Activated T-helper 1 cell treated with anti-CD3 and anti-CD28 coated beads, Interleukin-12 subunit alpha, Interleukin-12 subunit beta, Interleukin-2, Interleukin-4 antibody, amounts not matched to agents 30 ng/mL and 10 ng/mL and 1 ng/mL, durations not matched to agents 14 hours and 24 hours and 36 hours (primary cell): ENCODE data around the gene ZNRF3. TPM values are rescaled to one million over a fixed set of nuclear protein-coding genes. Genes with fewer than 3 reads are reported as not detected.

ENCODE experiments used
- DNase-seq: peaks from one replicate; pipeline ENCODE4 v3.0.0; 2021; ENCODE audit warnings: low spot score
- H3K27ac Mint-ChIP-seq: one replicate; pipeline ENCODE4 v1.8.0; 2021; ENCODE audit warnings: mild to moderate bottlenecking, mixed read lengths
- H3K27me3 Mint-ChIP-seq: one replicate; pipeline ENCODE4 v1.8.0; 2022; ENCODE audit warnings: mild to moderate bottlenecking, moderate library complexity, mixed read lengths; ENCODE audit not compliant: insufficient read depth
- H3K36me3 Mint-ChIP-seq: one replicate; pipeline ENCODE4 v1.8.0; 2021; ENCODE audit warnings: low read depth, mixed read lengths
- H3K4me1 Mint-ChIP-seq: one replicate; pipeline ENCODE4 v1.8.0; 2021; ENCODE audit warnings: low read depth, mixed read lengths
- H3K4me3 Mint-ChIP-seq: one replicate; pipeline ENCODE4 v1.8.0; 2021; ENCODE audit warnings: mild to moderate bottlenecking, moderate library complexity, mixed read lengths
- H3K9me3 Mint-ChIP-seq: one replicate; pipeline ENCODE4 v1.8.0; 2021; ENCODE audit warnings: mixed read lengths
- intact Hi-C: fragments of 100-400 bp; cut with micrococcal nuclease; formaldehyde crosslinking; loops from one replicate; pipeline ENCODE4 v1.15.1; 2024
- total RNA-seq: library from RNA; stranded (reverse); gene quantifications from 2 replicates; pipeline ENCODE4 v1.2.3, GENCODE V29; 2022

ZNRF3 gene
- total RNA-seq, 1 donor from 2014 or later, result 2.1 TPM

DNA sequence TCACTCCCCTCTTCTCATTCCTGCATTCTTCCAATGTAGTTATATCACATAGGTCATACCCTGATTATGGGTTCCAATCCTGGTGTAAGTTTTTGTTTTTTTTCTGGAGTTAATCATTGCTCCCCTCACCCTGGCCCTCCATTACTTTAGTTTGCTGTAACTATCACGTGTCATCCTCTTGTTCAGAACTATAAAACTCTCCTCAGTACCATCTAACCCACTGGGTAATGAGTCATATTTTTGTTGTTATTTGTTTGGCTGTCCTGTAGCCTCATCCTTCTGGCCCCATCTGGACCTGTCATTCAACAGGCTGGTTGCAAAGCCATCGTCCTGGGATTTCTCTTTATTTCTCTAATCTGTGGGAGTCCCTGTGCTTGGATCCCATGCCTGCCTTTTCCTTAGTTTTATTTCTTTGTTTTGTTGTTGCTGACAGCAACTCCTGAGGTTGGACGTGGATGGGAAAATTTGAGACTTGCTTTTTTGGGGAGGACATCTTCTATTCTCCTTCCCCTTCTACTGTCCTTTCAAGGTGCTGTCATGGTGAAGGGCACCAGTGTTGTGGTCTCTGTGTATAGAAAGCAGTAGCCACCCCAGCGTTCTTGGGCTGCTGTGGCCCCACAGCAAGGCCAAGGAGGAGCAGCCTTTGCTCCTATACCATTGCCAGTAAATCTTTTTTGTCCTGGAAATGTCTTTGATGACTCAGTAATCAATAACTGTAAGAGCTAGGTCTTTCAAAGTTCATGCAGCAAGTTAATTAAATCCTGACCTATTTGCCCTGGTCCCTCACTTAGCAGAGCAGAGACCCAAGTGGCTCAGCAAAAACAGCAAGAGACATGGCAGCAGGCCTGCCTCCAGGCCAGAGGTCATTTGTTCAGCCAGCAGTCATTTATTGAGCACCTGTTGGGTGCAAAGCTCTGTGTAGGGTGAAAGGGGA is 95.8 kb downstream of the ZNRF3 start:
- H3K36me3 Mint-ChIP-seq, result no peaks in the 10 kb centered on the region
- peaks cover 44% of the 10 kb centered on the region for H3K27me3 Mint-ChIP-seq
- no peak overlapping the region for H3K27ac Mint-ChIP-seq
- no peak for DNase-seq
- H3K4me3 Mint-ChIP-seq, result no peak overlapping the region
- intact Hi-C loops, result no loop called here
- H3K4me1 Mint-ChIP-seq, result no peaks in the 10 kb centered on the region
- H3K9me3 Mint-ChIP-seq, result no peaks in the 10 kb centered on the region

DNA sequence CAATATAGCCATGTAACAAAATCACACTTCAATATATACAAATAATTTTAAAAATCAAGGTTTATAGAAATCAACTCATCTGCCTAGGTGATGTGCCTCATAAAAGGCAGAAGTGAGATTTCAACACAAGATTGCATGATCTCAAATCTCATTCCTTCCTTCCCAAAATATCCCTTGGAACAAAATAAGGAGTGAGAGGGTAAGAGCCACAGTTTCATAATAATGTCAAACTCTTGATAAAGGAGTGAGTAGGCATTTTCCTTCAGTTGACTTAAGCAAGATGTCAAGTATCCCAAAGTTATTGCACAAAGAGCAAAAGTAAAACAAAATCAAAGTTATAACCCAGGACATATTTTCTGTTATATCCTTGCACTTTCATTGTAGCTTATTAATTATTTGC is 97.0 kb downstream of the ZNRF3 start:
- Mint-ChIP-seq H3K27ac (no peak overlapping the region), H3K4me1 (no peaks in the 10 kb centered on the region), H3K4me3 (no peak overlapping the region), H3K9me3 (peaks cover 4% of the 10 kb centered on the region), H3K36me3 (no peaks in the 10 kb centered on the region), H3K27me3 (peaks cover 48% of the 10 kb centered on the region)
- intact Hi-C loops, result no loop called here
- no peak for DNase-seq

DNA sequence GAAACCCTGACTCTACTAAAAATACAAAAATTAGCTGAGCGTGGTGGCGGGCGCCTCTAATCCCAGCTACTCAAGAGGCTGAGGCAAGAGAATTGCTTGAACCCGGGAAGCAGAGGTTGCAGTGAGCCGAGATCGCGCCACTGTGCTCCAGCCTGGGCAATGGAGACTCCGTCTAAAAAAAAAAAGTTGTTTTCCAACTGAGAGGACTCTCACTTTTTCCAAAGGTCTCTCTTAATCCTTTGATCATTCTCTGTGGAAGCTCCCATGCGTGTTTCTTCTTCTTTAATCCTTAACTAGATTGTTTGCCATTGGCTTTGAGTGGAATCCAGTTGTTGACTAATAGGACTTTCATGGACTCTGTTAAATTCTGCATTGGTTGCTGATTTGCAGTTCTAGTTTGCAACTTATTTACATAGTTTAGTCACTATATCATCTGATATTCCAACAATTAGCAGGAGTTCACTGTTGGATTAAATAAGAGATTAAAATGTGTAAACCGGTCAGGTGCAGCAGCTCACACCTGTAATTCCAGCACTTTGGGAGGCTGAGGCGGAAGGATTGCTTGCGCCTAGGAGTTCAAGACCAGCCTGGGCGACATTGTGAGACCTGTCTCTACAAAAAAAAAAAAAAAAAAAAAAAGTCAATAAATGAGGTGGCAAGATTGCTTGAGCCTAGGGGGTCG is 98.6 kb downstream of the ZNRF3 start:
- Mint-ChIP-seq H3K36me3 (no peaks in the 10 kb centered on the region), H3K4me1 (no peaks in the 10 kb centered on the region), H3K27ac (no peak overlapping the region), H3K27me3 (peaks cover 36% of the 10 kb centered on the region), H3K9me3 (peaks cover 11% of the 10 kb centered on the region), H3K4me3 (no peak overlapping the region)
- no peak for DNase-seq
- intact Hi-C loops, result no loop called here

DNA sequence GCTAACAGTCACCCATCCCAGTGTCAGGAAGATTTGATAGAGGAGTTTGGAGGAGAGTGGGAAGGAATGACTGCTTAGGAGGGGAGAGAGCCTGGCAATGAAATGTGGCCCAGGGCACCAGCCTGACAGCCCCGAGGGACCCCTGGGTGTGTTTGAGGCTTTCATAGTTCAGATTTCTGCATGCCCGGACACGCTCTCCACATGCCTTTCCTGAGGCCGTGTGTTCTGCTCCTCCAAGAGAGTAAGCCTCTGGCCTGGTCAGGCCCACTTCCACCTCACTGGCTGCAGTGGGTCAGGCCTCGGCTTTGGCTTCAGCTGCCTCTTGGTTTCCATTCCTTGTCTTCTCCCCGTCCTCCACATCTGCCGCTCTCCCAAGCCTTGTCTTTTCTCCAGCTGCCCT is 99.8 kb downstream of the ZNRF3 start:
- H3K27me3 Mint-ChIP-seq, result peaks cover 26% of the 10 kb centered on the region
- peaks cover 11% of the 10 kb centered on the region for H3K9me3 Mint-ChIP-seq
- intact Hi-C loops, result no loop called here
- no peaks in the 10 kb centered on the region for H3K4me1 Mint-ChIP-seq
- no peak overlapping the region for H3K4me3 Mint-ChIP-seq
- H3K36me3 Mint-ChIP-seq, result no peaks in the 10 kb centered on the region
- no peak for DNase-seq
- no peak overlapping the region for H3K27ac Mint-ChIP-seq

DNA sequence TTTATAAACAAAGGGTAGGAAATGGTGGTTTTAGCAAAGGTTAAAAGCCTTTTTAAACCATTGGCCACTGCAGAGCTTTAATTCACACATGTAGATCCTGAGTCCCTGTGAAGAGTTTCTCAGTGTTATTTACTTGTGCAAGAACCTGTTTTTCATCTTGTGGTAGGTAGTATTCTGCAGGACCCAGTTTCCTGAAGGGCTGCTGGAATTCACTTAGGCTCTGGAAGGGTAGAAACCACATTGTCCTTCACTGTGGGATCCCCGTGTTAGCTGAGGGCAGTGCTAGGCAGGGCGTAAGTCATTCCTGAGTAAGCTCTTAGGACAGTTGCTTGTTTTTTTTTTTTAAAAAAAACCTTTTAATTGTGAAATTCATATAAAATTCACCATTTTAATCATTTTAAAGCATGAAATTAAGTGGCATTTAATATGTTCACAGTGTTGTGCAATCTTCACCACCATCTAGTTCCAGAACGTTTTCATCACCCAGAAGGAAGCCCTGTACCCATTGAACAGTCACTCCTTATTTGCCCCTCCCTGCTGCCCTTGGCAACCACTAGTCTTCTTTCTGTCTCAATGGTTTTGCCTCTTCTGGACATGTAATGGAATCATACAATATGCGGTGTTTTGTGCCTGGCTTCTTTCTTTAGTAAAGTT is 100.5 kb downstream of the ZNRF3 start:
- Mint-ChIP-seq H3K9me3 (peaks cover 11% of the 10 kb centered on the region), H3K27ac (no peak overlapping the region), H3K4me1 (no peaks in the 10 kb centered on the region), H3K36me3 (no peaks in the 10 kb centered on the region), H3K4me3 (no peak overlapping the region), H3K27me3 (peaks cover 23% of the 10 kb centered on the region)
- intact Hi-C loops, result no loop called here
- no peak for DNase-seq

DNA sequence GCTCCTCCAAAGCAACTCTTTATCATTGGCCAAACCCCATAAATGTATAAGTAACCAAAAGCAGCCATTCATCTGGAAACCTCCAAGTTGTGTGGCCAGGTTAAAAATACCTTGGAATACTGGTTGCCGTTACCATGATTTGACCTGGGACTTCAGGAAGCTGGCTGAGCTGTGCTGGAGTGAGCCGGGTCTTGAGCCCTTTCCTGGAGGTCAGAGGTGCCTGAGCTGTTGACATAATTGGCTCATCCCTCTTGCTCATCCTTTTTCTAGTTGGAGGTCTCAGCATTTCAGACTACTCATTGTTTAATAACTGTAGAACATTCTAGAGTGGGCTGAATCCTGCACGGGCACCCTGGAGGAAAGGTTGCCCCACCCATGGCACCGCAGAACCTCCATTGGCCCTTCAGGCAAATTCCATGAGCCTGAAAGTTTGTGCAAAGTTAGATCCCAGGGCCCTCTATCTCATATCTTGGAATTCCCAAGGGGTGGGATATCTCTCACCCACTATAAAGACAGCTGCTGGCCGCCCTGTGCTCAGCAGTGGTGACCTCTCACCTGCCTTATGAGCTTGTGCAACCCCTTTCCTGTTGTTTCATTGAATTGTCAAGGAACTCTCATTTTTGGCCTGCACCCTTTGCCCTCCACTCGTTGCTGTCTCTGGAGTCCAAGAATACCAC is 101.2 kb downstream of the ZNRF3 start:
- H3K36me3 Mint-ChIP-seq, result no peaks in the 10 kb centered on the region
- peaks cover 17% of the 10 kb centered on the region for H3K27me3 Mint-ChIP-seq
- no peak overlapping the region for H3K4me3 Mint-ChIP-seq
- H3K4me1 Mint-ChIP-seq, result no peaks in the 10 kb centered on the region
- H3K9me3 Mint-ChIP-seq, result peaks cover 11% of the 10 kb centered on the region
- intact Hi-C loops, result no loop called here
- DNase-seq, result no peak
- H3K27ac Mint-ChIP-seq, result no peak overlapping the region

DNA sequence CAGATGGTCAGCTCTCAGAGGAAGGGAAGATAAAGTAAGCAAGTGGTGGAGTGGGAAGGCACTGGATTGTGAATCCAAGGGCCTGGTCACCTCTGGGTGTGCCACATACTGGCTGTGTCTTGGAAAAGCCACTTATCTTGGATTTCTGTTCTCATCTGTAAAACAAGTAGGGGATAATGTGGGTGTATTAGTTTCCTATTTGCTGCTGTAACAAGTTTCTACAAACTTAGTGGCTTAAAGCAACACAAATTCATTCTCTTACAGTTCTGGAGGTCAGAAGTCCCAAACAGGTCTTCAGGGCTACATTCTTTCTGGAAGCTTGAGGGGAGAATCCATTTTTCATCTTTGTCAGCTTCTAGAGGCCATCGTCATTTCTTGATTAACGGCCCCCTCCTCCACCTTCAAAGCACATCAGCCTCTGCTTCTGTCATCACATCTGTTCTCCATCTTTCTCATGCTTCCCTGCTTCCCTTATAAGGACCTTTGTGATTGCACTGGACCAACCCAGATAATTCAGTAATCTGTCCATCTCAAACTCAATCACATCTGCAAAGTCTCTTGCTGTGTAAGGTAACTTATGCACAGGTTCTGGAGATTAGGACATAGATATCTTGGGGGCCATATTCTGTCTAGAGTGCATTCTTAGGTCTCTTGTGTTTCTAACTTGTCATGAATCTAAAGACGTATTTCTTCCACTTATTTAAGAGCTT is 102.4 kb downstream of the ZNRF3 start:
- Mint-ChIP-seq H3K27me3 (peaks cover 11% of the 10 kb centered on the region), H3K4me3 (no peak overlapping the region), H3K4me1 (no peaks in the 10 kb centered on the region), H3K36me3 (no peaks in the 10 kb centered on the region), H3K27ac (no peak overlapping the region), H3K9me3 (peaks cover 11% of the 10 kb centered on the region)
- intact Hi-C loops, result no loop called here
- DNase-seq, result no peak

DNA sequence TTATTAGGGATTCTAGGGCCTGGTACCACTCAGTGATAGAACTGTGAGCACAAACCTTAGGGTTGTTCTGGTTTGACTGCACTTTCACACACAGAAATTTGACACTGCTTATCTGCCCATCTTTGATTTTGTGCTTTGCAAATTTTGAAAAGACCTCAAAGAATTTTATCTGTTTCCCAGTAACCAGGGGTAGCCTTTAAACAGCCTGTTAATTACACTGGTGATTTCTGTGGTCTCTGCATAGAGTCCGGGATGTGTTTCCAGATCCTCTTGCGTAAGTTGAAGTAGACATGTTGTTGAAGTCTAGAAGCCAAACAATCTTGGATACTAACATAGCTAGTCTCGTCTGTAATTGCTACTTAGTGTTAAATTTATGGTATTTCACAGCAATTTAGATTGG is 103.0 kb downstream of the ZNRF3 start:
- DNase-seq, result no peak
- H3K9me3 Mint-ChIP-seq, result peaks cover 11% of the 10 kb centered on the region
- H3K4me3 Mint-ChIP-seq, result no peak overlapping the region
- intact Hi-C loops, result no loop called here
- no peaks in the 10 kb centered on the region for H3K36me3 Mint-ChIP-seq
- no peaks in the 10 kb centered on the region for H3K4me1 Mint-ChIP-seq
- H3K27me3 Mint-ChIP-seq, result peaks cover 11% of the 10 kb centered on the region
- no peak overlapping the region for H3K27ac Mint-ChIP-seq

DNA sequence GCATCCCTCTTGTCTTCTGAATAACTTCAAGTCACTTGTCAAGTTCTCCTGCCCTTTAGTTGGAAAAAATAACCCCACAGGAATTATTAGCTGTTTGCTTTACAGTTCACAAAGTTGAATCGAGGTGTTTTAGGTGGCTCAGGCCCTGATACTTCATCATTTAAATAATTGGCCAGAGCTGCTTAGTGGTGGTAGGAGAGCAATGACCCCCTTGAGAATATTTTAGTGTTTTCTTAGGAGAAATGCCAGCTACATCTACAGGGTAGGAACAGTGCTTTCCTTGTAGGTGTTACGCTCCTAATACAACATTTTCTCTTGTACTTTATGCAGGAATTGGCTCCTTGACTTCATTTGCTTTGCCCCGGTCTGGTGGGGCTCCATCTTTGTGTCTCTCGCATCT is 105.1 kb downstream of the ZNRF3 start:
- Mint-ChIP-seq H3K27ac (no peak overlapping the region), H3K9me3 (peaks cover 11% of the 10 kb centered on the region), H3K4me3 (no peak overlapping the region), H3K27me3 (peaks cover 14% of the 10 kb centered on the region), H3K4me1 (no peaks in the 10 kb centered on the region), H3K36me3 (peaks cover 1% of the 10 kb centered on the region)
- intact Hi-C loops, result no loop called here
- DNase-seq, result no peak

DNA sequence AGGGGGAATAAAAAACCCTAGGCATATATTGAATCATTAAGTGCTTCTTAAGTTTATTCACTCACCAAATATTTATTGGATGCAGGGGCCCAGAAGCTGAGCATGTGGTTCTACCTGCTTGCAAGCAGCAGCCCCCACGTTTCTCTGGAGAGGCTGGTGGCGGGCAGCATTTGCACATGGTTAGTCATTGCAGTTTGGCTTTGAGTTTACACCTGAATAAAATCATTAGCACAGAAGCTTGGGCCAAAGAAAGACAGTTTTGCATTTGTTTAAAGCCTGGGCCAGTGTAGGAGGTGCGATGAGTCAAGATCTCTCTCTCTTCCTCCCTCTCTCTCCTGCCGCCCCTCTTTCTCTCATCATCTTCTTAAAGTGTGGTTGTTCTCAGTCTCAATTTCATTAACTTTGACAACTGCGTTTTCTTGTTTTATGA is 105.7 kb downstream of the ZNRF3 start:
- intact Hi-C loops, result no loop called here
- H3K4me3 Mint-ChIP-seq, result no peak overlapping the region
- H3K4me1 Mint-ChIP-seq, result no peaks in the 10 kb centered on the region

DNA sequence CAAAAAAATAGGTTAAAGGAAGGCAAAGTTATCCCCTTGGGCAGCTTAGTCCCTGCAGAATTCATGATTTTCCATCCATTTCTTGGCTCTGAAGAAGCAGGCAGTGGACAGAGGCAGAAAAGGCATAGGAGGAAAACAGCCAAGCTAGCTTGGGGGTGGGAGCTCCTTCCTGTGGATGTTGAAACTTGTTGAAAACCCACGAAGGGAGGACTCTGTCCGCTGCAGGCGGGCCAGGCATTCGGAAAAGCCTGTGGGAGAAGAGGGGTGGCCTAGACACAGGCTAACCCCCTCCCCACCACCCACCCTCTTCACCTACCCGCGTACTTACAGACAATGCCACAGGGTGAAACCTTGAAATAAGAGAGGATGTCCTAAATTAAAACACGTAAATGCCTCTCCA is 106.1 kb downstream of the ZNRF3 start:
- no peak overlapping the region for H3K4me3 Mint-ChIP-seq
- peaks cover 11% of the 10 kb centered on the region for H3K9me3 Mint-ChIP-seq
- peaks cover 1% of the 10 kb centered on the region for H3K36me3 Mint-ChIP-seq
- no peak overlapping the region for H3K27ac Mint-ChIP-seq
- intact Hi-C loops, result no loop called here
- no peak for DNase-seq
- H3K27me3 Mint-ChIP-seq, result peaks cover 17% of the 10 kb centered on the region
- no peaks in the 10 kb centered on the region for H3K4me1 Mint-ChIP-seq

More for the DNA sequence above, 105.7 kb downstream of the ZNRF3 start:
- Mint-ChIP-seq H3K36me3 (peaks cover 1% of the 10 kb centered on the region), H3K27me3 (peaks cover 17% of the 10 kb centered on the region), H3K27ac (no peak overlapping the region), H3K9me3 (peaks cover 11% of the 10 kb centered on the region)
- DNase-seq, result no peak

DNA sequence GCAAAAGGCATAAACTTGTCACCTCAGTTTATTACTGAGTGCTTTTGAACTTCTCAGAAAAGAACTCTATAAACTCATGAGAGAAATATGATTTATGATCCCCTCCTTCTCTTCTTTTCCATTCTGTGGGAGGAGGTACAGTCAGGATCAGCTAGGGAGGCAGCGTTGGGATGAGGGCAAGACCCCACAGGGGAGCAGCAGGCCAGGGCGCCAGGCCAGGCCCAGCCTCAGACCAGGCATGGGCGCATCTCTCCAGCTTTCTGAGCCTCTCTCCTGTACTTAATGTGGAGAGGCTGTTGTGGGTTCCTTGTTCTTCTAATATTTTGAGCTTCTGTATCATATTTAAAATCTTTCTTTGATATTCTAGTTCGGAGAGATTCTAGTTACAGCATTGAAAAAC is 106.5 kb downstream of the ZNRF3 start:
- peaks cover 1% of the 10 kb centered on the region for H3K36me3 Mint-ChIP-seq
- H3K27ac Mint-ChIP-seq, result no peak overlapping the region
- peaks cover 15% of the 10 kb centered on the region for H3K27me3 Mint-ChIP-seq
- DNase-seq, result no peak
- no peak overlapping the region for H3K4me3 Mint-ChIP-seq
- H3K9me3 Mint-ChIP-seq, result peaks cover 11% of the 10 kb centered on the region
- intact Hi-C loops, result no loop called here
- no peaks in the 10 kb centered on the region for H3K4me1 Mint-ChIP-seq
